GM12892 (cell line): Measurements from ENCODE around the gene CNTN4.

Source experiments
- POLR2A ChIP-seq: IDR thresholded peaks from 2 replicates; pipeline ENCODE4 v1.6.1; 2011; ENCODE audit warnings: low read depth, low read length, control low read depth
- POLR2AphosphoS5 ChIP-seq: IDR thresholded peaks from 2 replicates; pipeline ENCODE4 v1.6.1; 2011; ENCODE audit warnings: low read depth, low read length, control low read depth

GRCh38 chr3:2875699-2876098 lies 777.0 kb downstream of the CNTN4 start:
- TF ChIP-seq POLR2AphosphoS5 (no peak), POLR2A (no peak)
